Gastrocnemius medialis (tissue), 4 donors: ENCODE data around the gene CDKN2AIP. TPM values are rescaled to one million over a fixed set of nuclear protein-coding genes. Genes with fewer than 3 reads are reported as not detected.

Experiments used
- ATAC-seq, 2 donors: fragments of 150-250 bp; one replicate each; pipeline ENCODE4 v1.9.1; 2016
- DNase-seq, 2 donors: peaks; one replicate each; pipeline ENCODE4 v3.0.0-alpha.2; 2019
- H3K27ac ChIP-seq, 4 donors: fragments of 200-600 bp; sonication (generic); 1 replicate in 1 of 4; 2 replicates in 3 of 4; pipeline ENCODE4 v1.5.1; 2016 to 2018; ENCODE audit warnings: mild to moderate bottlenecking in 2 of 4, moderate library complexity in 1 of 4
- H3K27me3 ChIP-seq, 3 donors: fragments of 200-600 bp; sonication (generic) in 2 of 3; 1 replicate in 1 of 3; 2 replicates in 2 of 3; pipeline versions ENCODE4 v1.5.1 to v1.6.0; 2016 to 2019; ENCODE audit warnings: mild to moderate bottlenecking in 1 of 3, moderate library complexity in 1 of 3
- H3K36me3 ChIP-seq, 2 donors: fragments of 200-600 bp; sonication (generic) in 1 of 2; one replicate each; pipeline ENCODE4 v1.5.1; 2017 to 2018
- H3K4me1 ChIP-seq, 2 donors: fragments of 200-600 bp; sonication (generic) in 1 of 2; one replicate each; pipeline ENCODE4 v1.5.1; 2016 to 2017; ENCODE audit warnings: mild to moderate bottlenecking in 2 of 2
- H3K4me3 ChIP-seq, 4 donors: fragments of 200-600 bp; sonication (generic) in 3 of 4; 1 replicate in 1 of 4; 2 replicates in 3 of 4; pipeline ENCODE4 v1.5.1; 2016 to 2019; ENCODE audit warnings: mild to moderate bottlenecking in 2 of 4
- H3K9me3 ChIP-seq, 3 donors: fragments of 200-600 bp; sonication (generic) in 2 of 3; 1 replicate in 1 of 3; 2 replicates in 2 of 3; pipeline ENCODE4 v1.5.1; 2016 to 2019
- POLR2A ChIP-seq, 2 donors: fragments of 450-650 bp; IDR thresholded peaks; one replicate each; pipeline ENCODE4 v1.6.1; 2017; ENCODE audit warnings: antibody characterized with exemption in 2 of 2, mild to moderate bottlenecking in 2 of 2, moderate library complexity in 2 of 2
- in situ Hi-C, 4 donors: fragments of 200-750 bp; cut with MboI; loops; one replicate each; pipeline versions ENCODE4 v1.15.0 to v1.8.0; 2017; ENCODE audit warnings: low sequenced_read_pairs in 4 of 4
- intact Hi-C: fragments of 100-400 bp; cut with DNase I; formaldehyde crosslinking; loops from one replicate; pipeline ENCODE4 v1.15.1; 2023; ENCODE audit warnings: low total_unique reads
- total RNA-seq, 4 donors: library from RNA; depleted of rRNA; stranded (reverse); fragments of >200 nt; gene quantifications; one replicate each; pipeline versions ENCODE4 v1.1.0 to v1.2.3, GENCODE V29; 2016
- TF ChIP-seq, protein P1 (sequence below), 5 experiments: fragments of 450-650 bp in 3 of 5; fragments of 200-600 bp in 2 of 5; sonication (generic) in 2 of 5; IDR thresholded peaks in 4 of 5; conservative IDR thresholded peaks in 1 of 5; 1 replicate in 4 of 5; 2 replicates in 1 of 5; pipeline ENCODE4 v1.5.1; 2016 to 2019; ENCODE audit warnings: antibody characterized with exemption in 5 of 5, mild to moderate bottlenecking in 3 of 5, moderate library complexity in 3 of 5

CDKN2AIP gene, protein sequence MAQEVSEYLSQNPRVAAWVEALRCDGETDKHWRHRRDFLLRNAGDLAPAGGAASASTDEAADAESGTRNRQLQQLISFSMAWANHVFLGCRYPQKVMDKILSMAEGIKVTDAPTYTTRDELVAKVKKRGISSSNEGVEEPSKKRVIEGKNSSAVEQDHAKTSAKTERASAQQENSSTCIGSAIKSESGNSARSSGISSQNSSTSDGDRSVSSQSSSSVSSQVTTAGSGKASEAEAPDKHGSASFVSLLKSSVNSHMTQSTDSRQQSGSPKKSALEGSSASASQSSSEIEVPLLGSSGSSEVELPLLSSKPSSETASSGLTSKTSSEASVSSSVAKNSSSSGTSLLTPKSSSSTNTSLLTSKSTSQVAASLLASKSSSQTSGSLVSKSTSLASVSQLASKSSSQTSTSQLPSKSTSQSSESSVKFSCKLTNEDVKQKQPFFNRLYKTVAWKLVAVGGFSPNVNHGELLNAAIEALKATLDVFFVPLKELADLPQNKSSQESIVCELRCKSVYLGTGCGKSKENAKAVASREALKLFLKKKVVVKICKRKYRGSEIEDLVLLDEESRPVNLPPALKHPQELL
- 10 to 100 TPM in 3 of 4 donors, 1 to 10 TPM in 1; 9.2 to 17.3 (median 12.2) TPM for total RNA-seq

DNA sequence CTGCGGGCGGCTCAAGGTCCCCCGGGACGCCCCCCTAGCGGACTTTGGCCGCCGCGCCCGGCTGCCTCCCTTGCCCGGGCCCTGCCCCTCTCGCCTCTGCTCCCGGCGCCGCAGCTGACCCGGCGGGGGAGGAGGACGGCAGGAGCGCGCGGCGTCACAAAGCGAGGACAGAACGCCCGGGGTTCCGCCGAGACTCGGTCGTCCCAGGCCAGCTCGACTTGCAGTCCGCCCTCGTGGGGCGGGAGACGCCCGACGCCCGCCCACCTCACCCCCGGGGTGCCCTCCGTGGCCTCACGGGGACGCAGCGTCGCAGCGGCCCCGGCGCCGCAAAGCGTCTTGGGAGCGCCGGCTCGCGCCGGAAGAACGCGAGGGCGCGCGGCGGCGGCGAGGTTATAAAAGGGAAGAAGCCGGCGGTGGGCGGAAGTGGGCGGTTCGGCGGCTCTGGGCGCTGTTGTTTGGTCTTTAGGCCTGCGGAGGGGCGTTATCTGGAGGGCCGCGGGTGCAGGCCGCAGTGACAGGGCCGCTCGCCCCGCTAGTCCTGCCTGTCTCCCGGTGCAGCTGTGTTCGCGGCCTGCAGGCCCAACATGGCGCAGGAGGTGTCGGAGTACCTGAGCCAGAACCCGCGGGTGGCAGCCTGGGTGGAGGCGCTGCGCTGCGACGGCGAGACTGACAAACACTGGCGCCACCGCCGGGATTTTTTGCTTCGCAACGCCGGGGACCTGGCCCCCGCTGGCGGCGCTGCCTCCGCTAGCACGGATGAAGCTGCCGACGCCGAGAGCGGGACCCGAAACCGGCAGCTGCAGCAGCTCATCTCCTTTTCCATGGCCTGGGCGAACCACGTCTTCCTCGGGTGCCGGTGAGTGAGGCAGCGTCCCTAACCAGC is at the start of gene CDKN2AIP:
TSS of gene CDKN2AIP (plus strand) at position 423 of the 883 bp plus-strand sequence. CDS start at position 585, 162 bp downstream.
- peak; percentile 89 to 92 for ATAC-seq
- Histone ChIP-seq H3K27me3 (no peaks in the 10 kb centered on the region), H3K4me1 (peaks cover 50 to 54% of the 10 kb centered on the region in 2 donors), H3K27ac (peak within 1 kb of the TSS; percentile 96 to 98 (median 97)), H3K36me3 (peaks cover 0 to 39% of the 10 kb centered on the region in 2 donors), H3K9me3 (no peaks in the 10 kb centered on the region), H3K4me3 (peak within 1 kb of the TSS; percentile 63 to 98 (median 98))
- intact Hi-C loops (loop anchor here (1.0 to 10.0 kb wide), 3 partner anchors 60 to 350 kb away; partner anchors contain the start of genes RWDD4, TRAPPC11 and WWC2), in situ Hi-C loops (no loop called here)
- TF ChIP-seq, protein P1, sequence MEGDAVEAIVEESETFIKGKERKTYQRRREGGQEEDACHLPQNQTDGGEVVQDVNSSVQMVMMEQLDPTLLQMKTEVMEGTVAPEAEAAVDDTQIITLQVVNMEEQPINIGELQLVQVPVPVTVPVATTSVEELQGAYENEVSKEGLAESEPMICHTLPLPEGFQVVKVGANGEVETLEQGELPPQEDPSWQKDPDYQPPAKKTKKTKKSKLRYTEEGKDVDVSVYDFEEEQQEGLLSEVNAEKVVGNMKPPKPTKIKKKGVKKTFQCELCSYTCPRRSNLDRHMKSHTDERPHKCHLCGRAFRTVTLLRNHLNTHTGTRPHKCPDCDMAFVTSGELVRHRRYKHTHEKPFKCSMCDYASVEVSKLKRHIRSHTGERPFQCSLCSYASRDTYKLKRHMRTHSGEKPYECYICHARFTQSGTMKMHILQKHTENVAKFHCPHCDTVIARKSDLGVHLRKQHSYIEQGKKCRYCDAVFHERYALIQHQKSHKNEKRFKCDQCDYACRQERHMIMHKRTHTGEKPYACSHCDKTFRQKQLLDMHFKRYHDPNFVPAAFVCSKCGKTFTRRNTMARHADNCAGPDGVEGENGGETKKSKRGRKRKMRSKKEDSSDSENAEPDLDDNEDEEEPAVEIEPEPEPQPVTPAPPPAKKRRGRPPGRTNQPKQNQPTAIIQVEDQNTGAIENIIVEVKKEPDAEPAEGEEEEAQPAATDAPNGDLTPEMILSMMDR (IDR thresholded peaks at IDR 0.05 in 4 of 5, conservative IDR thresholded peaks at IDR 0.05 in 1 of 5), result peak in 2 of 5 experiments; percentile 25 to 30
- peak; percentile 98 to 99 for TF ChIP-seq POLR2A (IDR thresholded peaks at IDR 0.05)
- peak; percentile 85 to 89 for DNase-seq

DNA sequence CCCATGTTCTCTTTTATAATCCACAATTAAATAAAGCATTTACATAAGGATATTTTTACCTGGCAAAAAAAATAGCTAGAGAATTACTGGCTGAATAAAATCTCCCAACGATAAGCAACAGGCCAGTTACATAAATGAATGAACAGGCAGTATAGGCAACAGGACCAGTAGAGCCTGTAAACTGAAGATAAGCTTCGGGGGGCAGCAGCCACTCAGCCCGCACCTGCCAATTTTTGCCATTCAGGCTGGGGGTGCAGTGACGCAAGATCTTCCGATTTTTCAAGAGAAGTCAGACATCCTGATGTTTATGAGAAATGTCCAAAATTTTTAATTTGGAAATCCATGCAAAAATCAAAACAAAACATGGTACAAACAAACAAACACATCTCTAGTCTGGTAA is 49.0 kb upstream of the CDKN2AIP start:
- Histone ChIP-seq H3K27ac (no peak overlapping the region), H3K9me3 (no peaks in the 10 kb centered on the region), H3K4me1 (peaks cover 0 to 10% of the 10 kb centered on the region in 2 donors), H3K36me3 (no peaks in the 10 kb centered on the region), H3K27me3 (no peaks in the 10 kb centered on the region), H3K4me3 (no peak overlapping the region)
- no peak for DNase-seq
- intact Hi-C loops (no loop called here), in situ Hi-C loops (no loop called here)
- no peak for ATAC-seq
- no peak for TF ChIP-seq POLR2A (IDR thresholded peaks at IDR 0.05)
- TF ChIP-seq, protein P1 (IDR thresholded peaks at IDR 0.05 in 4 of 5, conservative IDR thresholded peaks at IDR 0.05 in 1 of 5), result no peak

DNA sequence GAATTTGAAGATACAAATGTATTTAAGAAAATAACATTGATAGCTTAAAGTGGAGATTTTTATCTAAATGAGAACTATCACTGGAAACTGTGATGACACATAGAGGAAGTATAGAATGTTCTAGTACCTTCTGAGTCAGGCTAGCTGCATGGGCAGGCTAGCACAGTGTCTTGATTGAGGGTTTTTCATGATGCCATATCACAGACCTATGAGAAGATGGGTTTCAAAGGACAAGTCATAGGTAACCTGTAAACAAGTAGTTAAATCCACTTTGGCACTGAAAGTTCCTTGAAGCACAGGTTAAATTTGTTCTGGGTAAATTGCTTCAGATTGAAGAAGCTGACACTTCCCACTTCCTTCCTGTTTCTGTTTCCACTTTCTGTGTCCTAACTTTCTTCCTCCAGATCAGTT is 48.2 kb upstream of the CDKN2AIP start:
- H3K9me3 ChIP-seq, result no peaks in the 10 kb centered on the region
- peaks cover 0 to 10% of the 10 kb centered on the region in 2 donors for H3K4me1 ChIP-seq
- DNase-seq (no peak), ATAC-seq (no peak)
- no peaks in the 10 kb centered on the region for H3K36me3 ChIP-seq
- H3K27ac ChIP-seq, result no peak overlapping the region
- H3K27me3 ChIP-seq, result no peaks in the 10 kb centered on the region
- in situ Hi-C loops, result no loop called here
- H3K4me3 ChIP-seq, result no peak overlapping the region
- intact Hi-C loops, result no loop called here
- TF ChIP-seq, protein P1 (IDR thresholded peaks at IDR 0.05 in 4 of 5, conservative IDR thresholded peaks at IDR 0.05 in 1 of 5), result no peak
- no peak for TF ChIP-seq POLR2A (IDR thresholded peaks at IDR 0.05)

DNA sequence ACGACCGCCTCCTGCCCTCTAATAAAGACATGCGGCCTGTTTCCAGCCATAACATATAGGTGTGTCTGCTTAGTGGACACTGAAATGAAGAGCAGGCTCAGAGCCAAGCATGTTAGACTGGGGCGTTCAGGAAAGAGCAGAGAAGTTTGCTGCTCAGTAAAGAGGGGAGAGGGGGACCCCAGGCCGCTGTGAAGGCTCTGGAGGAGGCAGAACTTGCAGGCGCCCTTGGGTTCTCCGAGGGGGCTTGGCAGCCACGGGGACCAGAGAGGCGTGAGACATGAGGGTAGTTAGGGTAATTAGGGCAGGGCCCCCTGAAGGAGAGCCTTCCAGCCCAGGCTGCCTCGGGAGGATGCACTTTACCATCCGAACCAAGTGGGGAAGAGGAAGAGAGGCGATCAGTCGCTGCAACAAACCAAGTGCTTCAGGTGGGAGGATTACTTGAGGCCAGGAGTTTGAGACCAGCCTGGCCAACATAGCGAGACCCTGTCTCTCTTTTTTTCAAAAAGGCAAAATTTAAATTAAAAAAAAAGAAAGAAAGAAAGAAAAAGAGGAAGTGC is 46.6 kb upstream of the CDKN2AIP start:
- DNase-seq (no peak), ATAC-seq (no peak)
- TF ChIP-seq, protein P1 (IDR thresholded peaks at IDR 0.05 in 4 of 5, conservative IDR thresholded peaks at IDR 0.05 in 1 of 5), result no peak
- TF ChIP-seq POLR2A (IDR thresholded peaks at IDR 0.05), result no peak
- Histone ChIP-seq H3K9me3 (no peaks in the 10 kb centered on the region), H3K27me3 (no peaks in the 10 kb centered on the region), H3K4me3 (peak overlapping the region; percentile 57 to 76 (median 62)), H3K36me3 (no peaks in the 10 kb centered on the region), H3K4me1 (peaks cover 0 to 10% of the 10 kb centered on the region in 2 donors), H3K27ac (no peak overlapping the region)
- intact Hi-C loops, result no loop called here
- in situ Hi-C loops, result no loop called here
